ENCODE measurements around the gene TCF4.

DNA sequence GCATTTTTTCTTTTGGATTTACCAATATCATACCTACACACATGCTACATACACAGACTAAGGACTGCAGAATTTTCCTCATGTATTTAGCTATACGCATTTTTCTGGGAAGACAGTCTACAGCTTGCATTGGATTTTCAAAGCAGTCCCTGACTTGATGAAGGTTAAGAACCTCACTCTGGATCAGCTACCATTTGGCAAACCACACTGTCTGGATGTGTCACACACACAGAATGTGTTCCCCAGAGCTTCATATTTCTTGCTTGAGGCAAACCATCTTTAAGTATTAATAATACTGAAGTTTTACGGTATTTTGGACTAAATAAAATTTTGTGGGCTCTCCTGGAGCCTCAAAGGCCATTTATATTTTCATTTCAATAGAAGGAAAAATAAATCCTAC lies 102.3 kb downstream of the TCF4 start:
- TF ChIP-seq, protein P1, sequence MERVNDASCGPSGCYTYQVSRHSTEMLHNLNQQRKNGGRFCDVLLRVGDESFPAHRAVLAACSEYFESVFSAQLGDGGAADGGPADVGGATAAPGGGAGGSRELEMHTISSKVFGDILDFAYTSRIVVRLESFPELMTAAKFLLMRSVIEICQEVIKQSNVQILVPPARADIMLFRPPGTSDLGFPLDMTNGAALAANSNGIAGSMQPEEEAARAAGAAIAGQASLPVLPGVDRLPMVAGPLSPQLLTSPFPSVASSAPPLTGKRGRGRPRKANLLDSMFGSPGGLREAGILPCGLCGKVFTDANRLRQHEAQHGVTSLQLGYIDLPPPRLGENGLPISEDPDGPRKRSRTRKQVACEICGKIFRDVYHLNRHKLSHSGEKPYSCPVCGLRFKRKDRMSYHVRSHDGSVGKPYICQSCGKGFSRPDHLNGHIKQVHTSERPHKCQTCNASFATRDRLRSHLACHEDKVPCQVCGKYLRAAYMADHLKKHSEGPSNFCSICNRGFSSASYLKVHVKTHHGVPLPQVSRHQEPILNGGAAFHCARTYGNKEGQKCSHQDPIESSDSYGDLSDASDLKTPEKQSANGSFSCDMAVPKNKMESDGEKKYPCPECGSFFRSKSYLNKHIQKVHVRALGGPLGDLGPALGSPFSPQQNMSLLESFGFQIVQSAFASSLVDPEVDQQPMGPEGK (CRISPR knock-in tag; IDR thresholded peaks at IDR 0.05; ENCODE audit: borderline replicate concordance): no peak
- TF ChIP-seq CSDC2 (CRISPR knock-in tag; IDR thresholded peaks at IDR 0.05) (no peak), BACH2 (CRISPR knock-in tag; IDR thresholded peaks at IDR 0.05; ENCODE audit: borderline replicate concordance) (no peak), SNAI2 (CRISPR knock-in tag; IDR thresholded peaks at IDR 0.05) (no peak), ZFP30 (CRISPR knock-in tag; IDR thresholded peaks at IDR 0.05) (no peak), RARB (CRISPR knock-in tag; IDR thresholded peaks at IDR 0.05) (no peak)
- TF ChIP-seq, protein P2, sequence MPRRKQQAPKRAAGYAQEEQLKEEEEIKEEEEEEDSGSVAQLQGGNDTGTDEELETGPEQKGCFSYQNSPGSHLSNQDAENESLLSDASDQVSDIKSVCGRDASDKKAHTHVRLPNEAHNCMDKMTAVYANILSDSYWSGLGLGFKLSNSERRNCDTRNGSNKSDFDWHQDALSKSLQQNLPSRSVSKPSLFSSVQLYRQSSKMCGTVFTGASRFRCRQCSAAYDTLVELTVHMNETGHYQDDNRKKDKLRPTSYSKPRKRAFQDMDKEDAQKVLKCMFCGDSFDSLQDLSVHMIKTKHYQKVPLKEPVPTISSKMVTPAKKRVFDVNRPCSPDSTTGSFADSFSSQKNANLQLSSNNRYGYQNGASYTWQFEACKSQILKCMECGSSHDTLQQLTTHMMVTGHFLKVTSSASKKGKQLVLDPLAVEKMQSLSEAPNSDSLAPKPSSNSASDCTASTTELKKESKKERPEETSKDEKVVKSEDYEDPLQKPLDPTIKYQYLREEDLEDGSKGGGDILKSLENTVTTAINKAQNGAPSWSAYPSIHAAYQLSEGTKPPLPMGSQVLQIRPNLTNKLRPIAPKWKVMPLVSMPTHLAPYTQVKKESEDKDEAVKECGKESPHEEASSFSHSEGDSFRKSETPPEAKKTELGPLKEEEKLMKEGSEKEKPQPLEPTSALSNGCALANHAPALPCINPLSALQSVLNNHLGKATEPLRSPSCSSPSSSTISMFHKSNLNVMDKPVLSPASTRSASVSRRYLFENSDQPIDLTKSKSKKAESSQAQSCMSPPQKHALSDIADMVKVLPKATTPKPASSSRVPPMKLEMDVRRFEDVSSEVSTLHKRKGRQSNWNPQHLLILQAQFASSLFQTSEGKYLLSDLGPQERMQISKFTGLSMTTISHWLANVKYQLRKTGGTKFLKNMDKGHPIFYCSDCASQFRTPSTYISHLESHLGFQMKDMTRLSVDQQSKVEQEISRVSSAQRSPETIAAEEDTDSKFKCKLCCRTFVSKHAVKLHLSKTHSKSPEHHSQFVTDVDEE (CRISPR knock-in tag; IDR thresholded peaks at IDR 0.05): no peak

Measured in SK-N-SH treated with all-trans-retinoic acid at 6 μM for 48 hours (cell line).